ENCODE measurements around the gene BRS3.

GRCh38 chrX:136523770-136524169 lies 36.0 kb downstream of the BRS3 start:
- no peak for TF ChIP-seq POLR2A (IDR thresholded peaks at IDR 0.05)
- TF ChIP-seq, protein P1, sequence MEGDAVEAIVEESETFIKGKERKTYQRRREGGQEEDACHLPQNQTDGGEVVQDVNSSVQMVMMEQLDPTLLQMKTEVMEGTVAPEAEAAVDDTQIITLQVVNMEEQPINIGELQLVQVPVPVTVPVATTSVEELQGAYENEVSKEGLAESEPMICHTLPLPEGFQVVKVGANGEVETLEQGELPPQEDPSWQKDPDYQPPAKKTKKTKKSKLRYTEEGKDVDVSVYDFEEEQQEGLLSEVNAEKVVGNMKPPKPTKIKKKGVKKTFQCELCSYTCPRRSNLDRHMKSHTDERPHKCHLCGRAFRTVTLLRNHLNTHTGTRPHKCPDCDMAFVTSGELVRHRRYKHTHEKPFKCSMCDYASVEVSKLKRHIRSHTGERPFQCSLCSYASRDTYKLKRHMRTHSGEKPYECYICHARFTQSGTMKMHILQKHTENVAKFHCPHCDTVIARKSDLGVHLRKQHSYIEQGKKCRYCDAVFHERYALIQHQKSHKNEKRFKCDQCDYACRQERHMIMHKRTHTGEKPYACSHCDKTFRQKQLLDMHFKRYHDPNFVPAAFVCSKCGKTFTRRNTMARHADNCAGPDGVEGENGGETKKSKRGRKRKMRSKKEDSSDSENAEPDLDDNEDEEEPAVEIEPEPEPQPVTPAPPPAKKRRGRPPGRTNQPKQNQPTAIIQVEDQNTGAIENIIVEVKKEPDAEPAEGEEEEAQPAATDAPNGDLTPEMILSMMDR (IDR thresholded peaks at IDR 0.05): no peak

Data from adrenal gland (tissue), 5 donors.